Smooth muscle cell of the coronary artery (primary cell): Measurements from ENCODE around the gene CFP. TPM values are rescaled to one million over a fixed set of nuclear protein-coding genes. Genes with fewer than 3 reads are reported as not detected.

Experiments used
- total RNA-seq: library from RNA; depleted of rRNA; stranded (reverse); fragments of >200 nt; gene quantifications from 2 replicates; pipeline ENCODE4 v1.2.3, GENCODE V29; 2014; ENCODE audit warnings: low replicate concordance

CFP gene
- 0.12 and 0.15 TPM in 2 replicates for total RNA-seq

GRCh38 chrX:47629419-47630200 is at the start of gene CFP:
TSS of gene CFP (minus strand) at chrX:47629930. CDS start at chrX:47629844, 86 bp downstream.

GRCh38 chrX:47658684-47659420 is 29.1 kb upstream of the CFP start, which contains the start of gene UXT:
TSS of gene UXT (minus strand) at chrX:47659180. CDS start at chrX:47658927, 253 bp downstream.

DNA sequence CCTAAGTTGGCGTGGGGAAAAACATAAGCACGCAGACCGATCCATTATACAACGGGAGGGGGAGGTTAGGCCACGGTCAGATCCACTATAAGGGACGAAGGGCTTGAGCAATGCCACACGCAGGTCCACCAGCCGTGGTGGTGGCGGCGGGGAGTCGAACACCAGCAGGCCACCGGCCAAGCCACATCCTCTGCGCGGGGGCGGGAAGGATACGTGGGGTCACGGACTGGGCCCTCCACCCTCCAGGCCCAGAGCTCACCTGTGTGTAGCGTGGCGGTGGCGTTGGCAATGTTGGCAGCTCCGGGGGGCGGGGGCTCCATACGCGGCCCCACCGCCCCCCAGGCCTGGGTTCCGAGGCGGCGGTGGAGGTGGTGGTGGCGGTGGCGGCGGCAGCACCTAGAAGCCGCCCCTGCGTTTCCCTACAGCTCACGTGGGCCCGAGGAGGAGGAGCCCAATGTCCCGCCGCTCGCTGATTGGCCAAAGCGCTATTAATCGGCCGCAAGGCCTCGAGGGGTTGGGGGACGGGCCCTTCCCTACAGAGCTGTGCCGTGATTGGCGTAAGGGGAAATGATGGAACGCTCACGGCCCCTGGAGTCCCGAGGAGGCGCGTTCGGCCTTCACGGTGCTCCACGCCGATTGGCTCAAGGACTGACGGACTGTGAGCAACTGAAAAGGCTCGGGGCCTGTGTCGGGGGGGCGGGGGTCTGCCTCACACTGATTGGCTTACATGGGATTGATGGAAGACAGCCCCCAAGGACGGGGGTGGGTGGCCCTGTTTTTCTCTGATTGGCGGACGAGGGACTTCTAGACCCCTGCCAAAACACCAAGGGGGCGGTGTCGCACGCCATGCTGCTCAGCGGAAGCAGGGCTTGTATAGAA is 20.7 kb upstream of the CFP start, which contains the start of gene ELK1:
TSS of gene ELK1 (minus strand) at position 400 of the 879 bp plus-strand sequence. CDS start 9,122 bp downstream, outside the sequence.

GRCh38 chrX:47619486-47620302 is 10.0 kb downstream of the CFP start, which contains the start of gene SYN1:
TSS of gene SYN1 (minus strand) at chrX:47619857. CDS start at chrX:47619728, 129 bp downstream.

DNA sequence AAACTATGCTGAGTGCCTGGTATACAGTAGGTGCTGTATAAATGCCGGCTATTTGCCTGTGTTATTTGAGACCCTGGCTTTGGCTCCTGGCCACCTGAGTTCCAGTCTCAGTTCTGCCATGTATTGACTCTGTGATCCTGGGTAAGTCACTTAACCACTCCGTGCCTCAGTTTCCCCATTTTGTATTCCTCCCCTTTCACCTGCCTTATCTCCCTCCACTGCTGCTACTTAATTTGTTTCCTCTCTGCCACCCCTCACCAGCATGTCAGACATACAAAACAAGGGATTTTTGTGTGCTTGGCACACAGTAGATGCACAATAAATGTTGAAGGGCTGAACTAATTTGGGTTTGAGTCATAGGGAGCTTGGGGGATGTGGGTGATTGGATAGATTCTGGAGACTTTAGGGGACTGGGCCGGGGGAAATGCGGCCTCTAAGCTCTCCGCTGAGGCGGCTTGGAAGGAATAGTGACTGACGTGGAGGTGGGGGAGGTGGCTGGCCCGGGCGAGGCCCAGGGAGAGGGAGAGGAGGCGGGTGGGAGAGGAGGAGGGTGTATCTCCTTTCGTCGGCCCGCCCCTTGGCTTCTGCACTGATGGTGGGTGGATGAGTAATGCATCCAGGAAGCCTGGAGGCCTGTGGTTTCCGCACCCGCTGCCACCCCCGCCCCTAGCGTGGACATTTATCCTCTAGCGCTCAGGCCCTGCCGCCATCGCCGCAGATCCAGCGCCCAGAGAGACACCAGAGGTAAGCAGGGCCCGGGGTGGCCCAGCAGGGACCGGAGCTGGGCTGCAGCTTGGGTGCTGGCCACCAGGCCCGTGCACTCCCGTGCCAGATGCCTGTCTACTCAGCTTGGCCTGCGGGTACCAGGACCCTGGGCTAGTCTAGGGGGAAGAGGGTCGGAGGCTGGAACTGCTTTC is 47.7 kb downstream of the CFP start, which contains the start of gene TIMP1:
TSS of gene TIMP1 (plus strand) at position 706 of the 917 bp plus-strand sequence. CDS start 980 bp downstream, outside the sequence.

Other genes with a start within 250 kb of the CFP start
- gene ZNF41, start 146.7 kb downstream of the CFP start, total RNA-seq, result 3.6 and 4.6 TPM in 2 replicates
- 10.1 and 15.4 TPM in 2 replicates for gene ARAF, start 68.7 kb downstream of the CFP start, total RNA-seq
- gene TIMP1, start 47.5 kb downstream of the CFP start, total RNA-seq, result 213 and 1,203 TPM in 2 replicates
- gene SYN1, start 10.1 kb downstream of the CFP start, total RNA-seq, result 0.08 and 0.59 TPM in 2 replicates
- 11.5 and 13.9 TPM in 2 replicates for gene ELK1, start 20.6 kb upstream of the CFP start, total RNA-seq
- gene UXT, start 29.2 kb upstream of the CFP start, total RNA-seq, result 111 and 172 TPM in 2 replicates
- 2.3 and 5.6 TPM in 2 replicates for gene ZNF81, start 207.0 kb upstream of the CFP start, total RNA-seq